Caco-2 (cell line): ENCODE results near the gene RC3H2. TPM values are rescaled to one million over a fixed set of nuclear protein-coding genes. Genes with fewer than 3 reads are reported as not detected.
"Not testable (repeated sequence)": the region's sequence is repeated elsewhere in the genome, so short reads cannot be mapped to it uniquely, and the experiment has no call there.

Source experiments
- BruUV-seq: library from RNA; stranded (reverse); fragments of 400-500 nt; replicated peaks from 2 replicates; lab custom pipeline; 2021; lab: Mats Ljungman, UMichigan
- CTCF ChIA-PET: fragments of 300-600 bp; sonication (Branson Sonifier 250); formaldehyde crosslinking; loops from one replicate; lab custom pipeline; 2022; ENCODE audit warnings: antibody characterized with exemption; lab: Charles Lee
- POLR2A ChIA-PET: fragments of 300-600 bp; sonication (Branson Sonifier 250); formaldehyde crosslinking; loops from one replicate; lab custom pipeline; 2022; ENCODE audit warnings: antibody characterized with exemption; lab: Charles Lee
- DNase-seq, 2 experiments: peaks; one replicate each; pipeline versions ENCODE4 v3.0.0 to v3.0.0-alpha.2; 2020 to 2022
- H3K27me3 ChIP-seq: replicated peaks from 2 replicates; pipeline ENCODE4 v1.6.0; 2011; ENCODE audit warnings: low read length; ENCODE audit not compliant: control insufficient read depth, insufficient read depth
- H3K36me3 ChIP-seq: 2 replicates; pipeline ENCODE4 v1.5.1; 2011; ENCODE audit warnings: low read length; ENCODE audit not compliant: control insufficient read depth, insufficient read depth
- H3K4me1 ChIP-seq: fragments of 250-450 bp; sonication (Bioruptor Pico); 2 replicates; pipeline ENCODE4 v1.5.1; 2020; ENCODE audit warnings: mild to moderate bottlenecking
- H3K4me3 ChIP-seq: 2 replicates; pipeline ENCODE4 v1.5.1; 2011; ENCODE audit warnings: low read depth, mild to moderate bottlenecking, control low read depth, low read length
- H3K9me3 ChIP-seq: fragments of 250-450 bp; sonication (Bioruptor Pico); 2 replicates; pipeline ENCODE4 v1.5.1; 2020; ENCODE audit warnings: mild to moderate bottlenecking, moderate library complexity
- H3K27ac Mint-ChIP-seq: one replicate; pipeline ENCODE4 v1.8.0; 2022; ENCODE audit warnings: mixed read lengths; ENCODE audit not compliant: unreplicated experiment
- H3K27me3 Mint-ChIP-seq: one replicate; pipeline ENCODE4 v1.8.0; 2022; ENCODE audit warnings: mixed read lengths; ENCODE audit not compliant: insufficient read depth, unreplicated experiment
- H3K36me3 Mint-ChIP-seq: one replicate; pipeline ENCODE4 v1.8.0; 2022; ENCODE audit warnings: mild to moderate bottlenecking, mixed read lengths; ENCODE audit not compliant: insufficient read depth, unreplicated experiment
- H3K4me1 Mint-ChIP-seq: one replicate; pipeline ENCODE4 v1.8.0; 2022; ENCODE audit warnings: low read depth, mixed read lengths; ENCODE audit not compliant: unreplicated experiment
- H3K4me3 Mint-ChIP-seq: one replicate; pipeline ENCODE4 v1.8.0; 2022; ENCODE audit warnings: mild to moderate bottlenecking, moderate library complexity, mixed read lengths; ENCODE audit not compliant: unreplicated experiment
- H3K9me3 Mint-ChIP-seq: one replicate; pipeline ENCODE4 v1.8.0; 2022; ENCODE audit warnings: mixed read lengths; ENCODE audit not compliant: unreplicated experiment
- CTCF ChIP-seq, 2 experiments: fragments of 200-600 bp in 1 of 2; IDR thresholded peaks; 1 replicate in 1 of 2; 2 replicates in 1 of 2; pipeline versions ENCODE4 v1.5.1 to v1.8.0; 2011 to 2022; ENCODE audit warnings: antibody characterized with exemption in 1 of 2, control low read depth in 1 of 2, inconsistent platforms in 1 of 2, low read depth in 1 of 2, low read length in 1 of 2, mild to moderate bottlenecking in 1 of 2, moderate library complexity in 1 of 2; ENCODE audit not compliant: insufficient read depth in 1 of 2, severe bottlenecking in 1 of 2, unreplicated experiment in 1 of 2
- intact Hi-C: fragments of 100-400 bp; cut with micrococcal nuclease; formaldehyde crosslinking; loops from one replicate; pipeline ENCODE4 v1.10.0; 2022; ENCODE audit not compliant: unreplicated experiment
- total RNA-seq: library from RNA; stranded (reverse); gene quantifications from 2 replicates; pipeline ENCODE4 v1.2.3, GENCODE V29; 2022

The RC3H2 gene
- total RNA-seq, 1 experiment from 2014 or later: 53.8 TPM

- intact Hi-C loops: no loop called here
- ChIA-PET CTCF (no interaction called here), POLR2A (no interaction called here)
- Histone ChIP-seq H3K27me3 (no peaks in the 10 kb centered on the region), H3K36me3 (no peaks in the 10 kb centered on the region; the same call in 1 of the 2 replicates), H3K4me1 (no peaks in the 10 kb centered on the region), H3K4me3 (no peak overlapping the region), H3K9me3 (no peaks in the 10 kb centered on the region)
- TF ChIP-seq CTCF (IDR thresholded peaks at IDR 0.05; ENCODE audit: insufficient read depth in 1 of 2, low read depth in 1 of 2, low read length in 1 of 2, severe bottlenecking in 1 of 2, unreplicated experiment in 1 of 2): no peak
- H3K9me3 Mint-ChIP-seq: no peaks in the 10 kb centered on the region
- H3K27ac Mint-ChIP-seq: no peak overlapping the region
- H3K4me3 Mint-ChIP-seq: no peak overlapping the region
- H3K27me3 Mint-ChIP-seq: no peaks in the 10 kb centered on the region
- BruUV-seq: no TSS peak
- H3K36me3 Mint-ChIP-seq: peaks cover 66% of the 10 kb centered on the region
- no peaks in the 10 kb centered on the region for H3K4me1 Mint-ChIP-seq
- DNase-seq: no peak
Measured at GRCh38 chr9:122883125-122883524, 22.0 kb downstream of the RC3H2 start.

- ChIA-PET CTCF (no interaction called here), POLR2A (no interaction called here)
- no peak overlapping the region for H3K27ac Mint-ChIP-seq
- peaks cover 2% of the 10 kb centered on the region for H3K36me3 ChIP-seq
- no peak overlapping the region for H3K4me3 ChIP-seq
- no peak for DNase-seq
- no peaks in the 10 kb centered on the region for H3K9me3 Mint-ChIP-seq
- H3K36me3 Mint-ChIP-seq: peaks cover 78% of the 10 kb centered on the region
- no peak for TF ChIP-seq CTCF (IDR thresholded peaks at IDR 0.05; ENCODE audit: insufficient read depth in 1 of 2, low read depth in 1 of 2, low read length in 1 of 2, severe bottlenecking in 1 of 2, unreplicated experiment in 1 of 2)
- no peak overlapping the region for H3K4me3 Mint-ChIP-seq
- H3K4me1 ChIP-seq: no peaks in the 10 kb centered on the region
- no peaks in the 10 kb centered on the region for H3K27me3 ChIP-seq
- BruUV-seq: no TSS peak
- H3K27me3 Mint-ChIP-seq: no peaks in the 10 kb centered on the region
- H3K4me1 Mint-ChIP-seq: no peaks in the 10 kb centered on the region
- no peaks in the 10 kb centered on the region for H3K9me3 ChIP-seq
- intact Hi-C loops: no loop called here
Measured at GRCh38 chr9:122879443-122879842, 25.7 kb downstream of the RC3H2 start.

- Histone ChIP-seq H3K4me3 (no peak overlapping the region), H3K27me3 (no peaks in the 10 kb centered on the region), H3K36me3 (peaks cover 3% of the 10 kb centered on the region), H3K4me1 (peaks cover 5% of the 10 kb centered on the region), H3K9me3 (no peaks in the 10 kb centered on the region)
- H3K36me3 Mint-ChIP-seq: peaks cover 97% of the 10 kb centered on the region
- no peaks in the 10 kb centered on the region for H3K9me3 Mint-ChIP-seq
- no peak for DNase-seq
- no peak overlapping the region for H3K4me3 Mint-ChIP-seq
- POLR2A ChIA-PET: no interaction called here
- H3K4me1 Mint-ChIP-seq: peaks cover 18% of the 10 kb centered on the region
- CTCF ChIA-PET: no interaction called here
- no peaks in the 10 kb centered on the region for H3K27me3 Mint-ChIP-seq
- no peak overlapping the region for H3K27ac Mint-ChIP-seq
- BruUV-seq: no TSS peak
- intact Hi-C loops: no loop called here
- TF ChIP-seq CTCF (IDR thresholded peaks at IDR 0.05; ENCODE audit: insufficient read depth in 1 of 2, low read depth in 1 of 2, low read length in 1 of 2, severe bottlenecking in 1 of 2, unreplicated experiment in 1 of 2): no peak
Measured at GRCh38 chr9:122875523-122875922, 29.6 kb downstream of the RC3H2 start.

- H3K4me1 ChIP-seq, H3K4me3 Mint-ChIP-seq, H3K27me3 Mint-ChIP-seq, H3K27me3 ChIP-seq, POLR2A ChIA-PET, CTCF ChIA-PET, DNase-seq, H3K36me3 ChIP-seq, H3K4me3 ChIP-seq, intact Hi-C loops, H3K27ac Mint-ChIP-seq, BruUV-seq, H3K9me3 ChIP-seq, H3K9me3 Mint-ChIP-seq: not testable (repeated sequence)
- Mint-ChIP-seq H3K36me3 (peaks cover 78% of the 10 kb centered on the region), H3K4me1 (peaks cover 20% of the 10 kb centered on the region)
Measured at GRCh38 chr9:122867276-122867675, 37.9 kb downstream of the RC3H2 start.
